Measurements from ENCODE around the gene CKAP4. TPM values are rescaled to one million over a fixed set of nuclear protein-coding genes. Genes with fewer than 3 reads are reported as not detected.

Gene CKAP4
- total and polyA plus RNA-seq, 7 donors, result 7.6 to 24.4 (median 14.7) TPM

- Histone ChIP-seq H3K9me3 (no peaks in the 10 kb centered on the region), H3K27me3 (ENCODE audit: insufficient read depth in 3 of 3, low read length in 2 of 3) (no peaks in the 10 kb centered on the region), H3K4me1 (peaks cover 4% of the 10 kb centered on the region), H3K36me3 (ENCODE audit: insufficient read depth in 1 of 2, low read depth in 1 of 2) (no peaks in the 10 kb centered on the region), H3K4me3 (no peak overlapping the region), H3K27ac (no peak overlapping the region)
- 75 to 81% (median 79%) methylated on average over 5 of the region's 5 CpGs for WGBS, 3 donors
- no peak for ATAC-seq
- TF ChIP-seq, protein P1, sequence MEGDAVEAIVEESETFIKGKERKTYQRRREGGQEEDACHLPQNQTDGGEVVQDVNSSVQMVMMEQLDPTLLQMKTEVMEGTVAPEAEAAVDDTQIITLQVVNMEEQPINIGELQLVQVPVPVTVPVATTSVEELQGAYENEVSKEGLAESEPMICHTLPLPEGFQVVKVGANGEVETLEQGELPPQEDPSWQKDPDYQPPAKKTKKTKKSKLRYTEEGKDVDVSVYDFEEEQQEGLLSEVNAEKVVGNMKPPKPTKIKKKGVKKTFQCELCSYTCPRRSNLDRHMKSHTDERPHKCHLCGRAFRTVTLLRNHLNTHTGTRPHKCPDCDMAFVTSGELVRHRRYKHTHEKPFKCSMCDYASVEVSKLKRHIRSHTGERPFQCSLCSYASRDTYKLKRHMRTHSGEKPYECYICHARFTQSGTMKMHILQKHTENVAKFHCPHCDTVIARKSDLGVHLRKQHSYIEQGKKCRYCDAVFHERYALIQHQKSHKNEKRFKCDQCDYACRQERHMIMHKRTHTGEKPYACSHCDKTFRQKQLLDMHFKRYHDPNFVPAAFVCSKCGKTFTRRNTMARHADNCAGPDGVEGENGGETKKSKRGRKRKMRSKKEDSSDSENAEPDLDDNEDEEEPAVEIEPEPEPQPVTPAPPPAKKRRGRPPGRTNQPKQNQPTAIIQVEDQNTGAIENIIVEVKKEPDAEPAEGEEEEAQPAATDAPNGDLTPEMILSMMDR (IDR thresholded peaks at IDR 0.05), result no peak
- intact Hi-C loops (cut with DNase I), result loop anchor here in 1 of 2 donors (5.0 kb wide), 1 partner anchor 39 kb away; no protein-coding TSS in a partner anchor
- DNase-seq, result no peak
Measured at GRCh38 chr12:106291342-106291741, 43.5 kb upstream of the CKAP4 start.

DNA sequence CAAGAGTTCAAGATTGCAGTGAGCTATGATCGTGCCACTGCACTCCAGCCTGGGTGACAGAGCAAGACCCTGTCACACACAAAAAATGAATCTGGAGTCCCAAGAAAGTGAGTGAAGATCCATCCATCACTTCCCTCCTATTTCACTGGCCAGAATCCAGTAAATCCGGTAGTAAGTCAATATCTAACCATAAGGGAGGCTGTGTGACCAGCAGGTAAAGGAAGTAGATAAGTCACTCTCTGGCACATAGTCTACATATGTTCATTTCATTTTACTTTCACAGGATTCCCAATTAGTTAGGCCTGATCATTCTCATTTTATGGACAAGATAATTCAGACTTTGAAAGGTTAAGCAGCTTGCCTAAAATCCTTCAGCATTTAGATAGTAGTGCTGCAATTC, 42.8 kb upstream of the CKAP4 start:
- Histone ChIP-seq H3K4me3 (no peak overlapping the region), H3K4me1 (no peaks in the 10 kb centered on the region), H3K9me3 (no peaks in the 10 kb centered on the region), H3K27ac (no peak overlapping the region), H3K27me3 (ENCODE audit: insufficient read depth in 3 of 3, low read length in 2 of 3) (no peaks in the 10 kb centered on the region), H3K36me3 (ENCODE audit: insufficient read depth in 1 of 2, low read depth in 1 of 2) (no peaks in the 10 kb centered on the region)
- TF ChIP-seq, protein P1 (IDR thresholded peaks at IDR 0.05), result no peak
- ATAC-seq (no peak), DNase-seq (no peak)
- 73 to 84% (median 78%) methylated on average over 2 of the region's 2 CpGs for WGBS, 3 donors
- intact Hi-C loops (cut with DNase I), result loop anchor here in 1 of 2 donors (5.0 kb wide), 1 partner anchor 38 kb away; no protein-coding TSS in a partner anchor

GRCh38 chr12:106289196-106289681, 41.4 kb upstream of the CKAP4 start:
- no peaks in the 10 kb centered on the region for H3K9me3 ChIP-seq
- H3K4me3 ChIP-seq, result no peak overlapping the region
- intact Hi-C loops (cut with DNase I), result loop anchor here in 1 of 2 donors (10.0 kb wide), 1 partner anchor 864 kb away; no protein-coding TSS in a partner anchor
- no peaks in the 10 kb centered on the region for H3K27me3 ChIP-seq (ENCODE audit: insufficient read depth in 3 of 3, low read length in 2 of 3)
- 0 to 96% (median 41%) methylated on average over 1 of the region's 1 CpG for WGBS, 3 donors
- DNase-seq, result no peak
- no peaks in the 10 kb centered on the region for H3K36me3 ChIP-seq (ENCODE audit: insufficient read depth in 1 of 2, low read depth in 1 of 2)
- TF ChIP-seq, protein P1 (IDR thresholded peaks at IDR 0.05), result no peak
- no peak for ATAC-seq
- no peak overlapping the region for H3K27ac ChIP-seq
- H3K4me1 ChIP-seq, result peaks cover 4% of the 10 kb centered on the region

DNA sequence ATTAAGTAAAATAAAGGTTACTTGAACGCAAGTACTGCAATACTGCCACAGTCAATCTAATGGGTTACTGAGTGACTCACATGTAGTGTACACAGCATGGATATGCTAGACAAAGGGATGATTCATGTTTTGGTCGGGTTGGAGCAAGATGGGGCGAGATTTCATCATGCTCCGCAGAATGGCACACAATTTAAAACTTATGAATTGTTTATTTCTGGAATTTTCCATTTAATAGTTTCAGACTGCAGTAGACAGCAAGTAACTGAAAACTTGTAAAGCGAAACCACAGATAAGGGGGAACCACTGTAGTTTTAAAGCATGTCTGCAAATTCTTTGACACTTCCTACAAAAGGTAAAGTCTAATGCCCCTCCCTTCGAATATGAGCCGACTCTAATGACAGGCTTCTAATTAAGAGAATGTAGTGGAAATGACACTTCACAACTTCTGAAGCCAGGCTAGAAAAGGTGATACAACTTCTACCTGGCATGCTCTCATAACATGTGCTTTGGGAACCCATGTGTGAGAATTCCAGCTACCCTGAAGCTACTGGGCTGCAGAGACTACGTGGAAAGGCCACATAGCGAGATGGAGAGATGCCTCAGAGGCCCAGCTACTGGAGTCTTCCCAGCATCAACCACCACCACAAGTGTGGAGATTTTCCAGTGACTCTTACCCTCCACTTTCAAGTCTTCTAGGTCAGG, 40.8 kb upstream of the CKAP4 start:
- intact Hi-C loops (cut with DNase I), result loop anchor here in 1 of 2 donors (10.0 kb wide), 1 partner anchor 864 kb away; no protein-coding TSS in a partner anchor
- Histone ChIP-seq H3K27me3 (ENCODE audit: insufficient read depth in 3 of 3, low read length in 2 of 3) (no peaks in the 10 kb centered on the region), H3K9me3 (no peaks in the 10 kb centered on the region), H3K4me3 (no peak overlapping the region), H3K4me1 (peaks cover 4% of the 10 kb centered on the region), H3K36me3 (ENCODE audit: insufficient read depth in 1 of 2, low read depth in 1 of 2) (no peaks in the 10 kb centered on the region), H3K27ac (no peak overlapping the region)
- ATAC-seq (no peak), DNase-seq (no peak)
- TF ChIP-seq, protein P1 (IDR thresholded peaks at IDR 0.05), result no peak
- WGBS, 3 donors, result 78 to 89% (median 87%) methylated on average over 9 of the region's 9 CpGs
